Kidney (tissue), 14 donors: ENCODE measurements around the gene TPK1. TPM values are rescaled to one million over a fixed set of nuclear protein-coding genes. Genes with fewer than 3 reads are reported as not detected.
"Not testable (repeated sequence)": the region's sequence is repeated elsewhere in the genome, so short reads cannot be mapped to it uniquely, and the experiment has no call there.

ENCODE experiments used
- DNase-seq, 5 donors: peaks; one replicate each; pipeline ENCODE4 v3.0.0-alpha.2; 2013 to 2020
- FAIRE-seq: peaks from 2 replicates; lab custom pipeline; 2012; peaks lifted over from hg19 to GRCh38; lab: Jason Lieb, UNC
- H3K27ac ChIP-seq, 2 donors: one replicate each; pipeline ENCODE4 v1.7.0; 2013; ENCODE audit warnings: low read depth in 2 of 2, low read length in 2 of 2, inconsistent platforms in 1 of 2
- H3K27me3 ChIP-seq: one replicate; pipeline ENCODE4 v1.7.1; 2013; ENCODE audit warnings: low read length, inconsistent platforms; ENCODE audit not compliant: control insufficient read depth, insufficient read depth
- H3K36me3 ChIP-seq, 3 donors: one replicate each; pipeline versions ENCODE4 v1.7.0 to v1.7.1; 2013; ENCODE audit warnings: low read length in 3 of 3, control low read depth in 1 of 3, inconsistent platforms in 1 of 3; ENCODE audit not compliant: insufficient read depth in 3 of 3, control insufficient read depth in 2 of 3
- H3K4me1 ChIP-seq, 3 donors: one replicate each; pipeline versions ENCODE4 v1.7.0 to v1.7.1; 2013; ENCODE audit warnings: low read length in 3 of 3, inconsistent platforms in 1 of 3, low read depth in 1 of 3; ENCODE audit not compliant: control insufficient read depth in 2 of 3, insufficient read depth in 2 of 3
- H3K4me3 ChIP-seq, 3 donors: one replicate each; pipeline versions ENCODE4 v1.7.0 to v1.8.1; 2013; ENCODE audit warnings: low read length in 3 of 3, control low read depth in 1 of 3, inconsistent platforms in 1 of 3
- H3K9ac ChIP-seq, 3 donors: one replicate each; pipeline versions ENCODE4 v1.7.0 to v1.7.1; 2013; ENCODE audit warnings: low read length in 3 of 3, control low read depth in 1 of 3, inconsistent platforms in 1 of 3
- H3K9me3 ChIP-seq, 3 donors: one replicate each; pipeline versions ENCODE4 v1.7.0 to v1.7.1; 2013; ENCODE audit warnings: low read length in 3 of 3, control low read depth in 1 of 3, inconsistent platforms in 1 of 3; ENCODE audit not compliant: control insufficient read depth in 2 of 3, insufficient read depth in 1 of 3
- intact Hi-C: fragments of 100-400 bp; cut with DNase I; formaldehyde crosslinking; loops from one replicate; pipeline ENCODE4 v1.11.1; 2022
- polyA plus RNA-seq: library from polyadenylated mRNA; stranded (reverse); fragments of 350-450 nt; fragmentation: Illumina TruSeq; extraction: RNeasy Lipid Tissue Mini Kit (QIAGEN cat#74804); gene quantifications from one replicate; pipeline ENCODE4 v1.2.3, GENCODE V29; 2014; ENCODE audit warnings: low read depth, low replicate concordance; ENCODE audit not compliant: insufficient read depth
- total RNA-seq: library from RNA; stranded (reverse); fragmentation: NEBNext Ultra II Directional; extraction: Animal tissue kit (Norgen Biotek cat#: 25700); gene quantifications from one replicate; pipeline ENCODE4 v1.2.1, GENCODE V29; 2021
- TF ChIP-seq, protein P1 (sequence below): IDR thresholded peaks from 3 replicates; pipeline ENCODE4 v1.5.1; 2012; ENCODE audit warnings: mild to moderate bottlenecking, moderate library complexity, borderline replicate concordance; ENCODE audit not compliant: insufficient read depth; ENCODE audit errors: extremely low read depth
- donor health status: control.
- donor health status: control.
- donor health status: control.
- donor health status: control.
- donor health status: control.
- donor health status: DM: yes; HTN: yes; CAD: no.
- donor health status: Normal renal cell carcinoma (clear cell type).

Gene TPK1
- total and polyA plus RNA-seq, 2 donors from 2014 or later = 5.3 to 15.5 TPM

DNA sequence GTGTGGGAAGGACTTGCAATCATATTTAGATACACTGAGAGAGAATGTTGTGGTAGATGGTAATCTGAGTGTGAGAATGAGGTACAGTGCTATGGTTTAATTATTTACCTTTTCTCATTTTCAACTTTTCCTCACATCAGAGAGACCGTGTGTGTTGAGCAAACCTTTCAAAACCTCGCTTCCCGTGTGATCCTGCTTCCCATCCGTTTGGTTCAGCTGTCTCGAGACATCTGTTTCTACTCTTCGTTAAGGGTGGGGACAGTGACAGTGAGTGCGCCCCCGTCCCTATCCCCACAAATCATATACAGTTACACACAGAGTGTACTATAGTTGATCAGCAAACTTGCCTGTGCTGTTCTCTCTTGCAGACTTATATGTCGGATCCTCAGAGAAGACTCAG, 399.4 kb downstream of the TPK1 start:
- TF ChIP-seq, protein P1, sequence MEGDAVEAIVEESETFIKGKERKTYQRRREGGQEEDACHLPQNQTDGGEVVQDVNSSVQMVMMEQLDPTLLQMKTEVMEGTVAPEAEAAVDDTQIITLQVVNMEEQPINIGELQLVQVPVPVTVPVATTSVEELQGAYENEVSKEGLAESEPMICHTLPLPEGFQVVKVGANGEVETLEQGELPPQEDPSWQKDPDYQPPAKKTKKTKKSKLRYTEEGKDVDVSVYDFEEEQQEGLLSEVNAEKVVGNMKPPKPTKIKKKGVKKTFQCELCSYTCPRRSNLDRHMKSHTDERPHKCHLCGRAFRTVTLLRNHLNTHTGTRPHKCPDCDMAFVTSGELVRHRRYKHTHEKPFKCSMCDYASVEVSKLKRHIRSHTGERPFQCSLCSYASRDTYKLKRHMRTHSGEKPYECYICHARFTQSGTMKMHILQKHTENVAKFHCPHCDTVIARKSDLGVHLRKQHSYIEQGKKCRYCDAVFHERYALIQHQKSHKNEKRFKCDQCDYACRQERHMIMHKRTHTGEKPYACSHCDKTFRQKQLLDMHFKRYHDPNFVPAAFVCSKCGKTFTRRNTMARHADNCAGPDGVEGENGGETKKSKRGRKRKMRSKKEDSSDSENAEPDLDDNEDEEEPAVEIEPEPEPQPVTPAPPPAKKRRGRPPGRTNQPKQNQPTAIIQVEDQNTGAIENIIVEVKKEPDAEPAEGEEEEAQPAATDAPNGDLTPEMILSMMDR = no peak
- DNase-seq (no peak), FAIRE-seq (no peak)
- Histone ChIP-seq H3K9me3 (no peaks in the 10 kb centered on the region), H3K36me3 (no peaks in the 10 kb centered on the region), H3K27me3 (no peaks in the 10 kb centered on the region), H3K4me3 (no peak overlapping the region), H3K27ac (no peak overlapping the region), H3K9ac (no peak overlapping the region), H3K4me1 (no peaks in the 10 kb centered on the region)
- intact Hi-C loops = no loop called here

DNA sequence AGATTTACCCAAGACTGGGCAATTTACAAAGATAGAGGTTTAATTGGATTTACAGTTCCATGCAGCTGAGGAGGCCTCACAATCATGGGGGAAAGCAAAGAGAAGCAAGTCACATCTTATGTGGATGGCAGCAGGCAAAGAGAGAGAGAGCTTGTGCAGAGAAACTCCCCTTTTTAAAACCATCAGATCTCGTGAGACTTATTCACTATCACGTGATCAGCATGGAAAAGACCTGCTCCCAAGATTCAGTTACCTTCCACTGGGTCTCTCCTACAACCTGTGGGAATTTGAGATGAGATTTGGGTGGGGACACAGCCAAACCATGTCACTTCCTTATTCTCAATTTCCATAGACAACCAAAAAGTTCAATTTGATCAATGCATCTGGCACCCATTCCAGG, 407.4 kb downstream of the TPK1 start:
- no peaks in the 10 kb centered on the region for H3K36me3 ChIP-seq
- no peaks in the 10 kb centered on the region for H3K27me3 ChIP-seq
- TF ChIP-seq, protein P1 = no peak
- peaks cover 0 to 5% (median 0%) of the 10 kb centered on the region in 3 donors for H3K9me3 ChIP-seq
- intact Hi-C loops = no loop called here
- FAIRE-seq (no peak), DNase-seq (no peak)
- H3K27ac ChIP-seq = no peak overlapping the region
- H3K4me1 ChIP-seq = no peaks in the 10 kb centered on the region
- no peak overlapping the region for H3K9ac ChIP-seq
- H3K4me3 ChIP-seq = no peak overlapping the region

DNA sequence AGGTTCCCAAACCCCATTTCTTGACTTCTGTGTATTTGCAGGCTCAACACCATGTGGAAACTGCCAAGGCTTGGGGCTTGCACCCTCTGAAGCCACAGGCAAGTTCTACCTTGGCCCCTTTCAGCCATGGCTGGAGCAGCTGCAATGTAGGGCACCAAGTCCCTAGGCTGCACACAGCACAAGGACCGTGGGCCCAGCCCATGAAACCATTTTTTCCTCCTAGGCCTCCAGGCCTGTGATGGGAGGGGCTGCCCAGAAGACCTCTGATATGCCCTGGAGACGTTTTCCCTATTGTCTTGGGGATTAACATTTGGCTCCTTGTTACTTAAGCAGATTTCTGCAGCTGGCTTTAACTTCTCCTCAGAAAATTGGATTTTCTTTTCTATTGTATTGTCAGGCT, 408.3 kb downstream of the TPK1 start:
- intact Hi-C loops, H3K9me3 ChIP-seq, H3K4me1 ChIP-seq: not testable (repeated sequence)

DNA sequence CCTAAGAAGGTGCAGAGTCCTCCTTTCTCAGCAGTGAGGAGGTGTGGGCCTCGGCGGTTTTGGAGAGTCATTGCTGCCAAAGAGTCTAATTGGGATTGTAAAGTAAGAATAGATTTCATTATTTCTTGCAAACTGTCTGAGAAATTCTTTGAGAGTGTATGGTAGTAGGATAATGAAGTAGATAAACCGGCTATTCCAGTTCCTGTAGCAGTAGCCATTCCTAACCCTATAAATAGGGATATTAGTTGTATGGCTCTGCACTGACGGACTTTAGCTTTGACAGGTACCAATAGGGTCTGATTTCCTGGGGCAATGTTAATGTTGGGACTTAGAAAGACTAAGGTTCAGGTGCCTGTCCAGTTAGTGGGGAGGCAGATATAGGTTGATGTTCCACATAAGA, 416.9 kb downstream of the TPK1 start:
- H3K9me3 ChIP-seq, FAIRE-seq, intact Hi-C loops, H3K4me3 ChIP-seq, H3K27me3 ChIP-seq, H3K36me3 ChIP-seq, H3K9ac ChIP-seq, H3K4me1 ChIP-seq, H3K27ac ChIP-seq, DNase-seq: not testable (repeated sequence)

More for the DNA sequence above, 408.3 kb downstream of the TPK1 start:
- not testable (repeated sequence) for H3K36me3 ChIP-seq, H3K27me3 ChIP-seq, H3K4me3 ChIP-seq, DNase-seq, FAIRE-seq, H3K27ac ChIP-seq, H3K9ac ChIP-seq

DNA sequence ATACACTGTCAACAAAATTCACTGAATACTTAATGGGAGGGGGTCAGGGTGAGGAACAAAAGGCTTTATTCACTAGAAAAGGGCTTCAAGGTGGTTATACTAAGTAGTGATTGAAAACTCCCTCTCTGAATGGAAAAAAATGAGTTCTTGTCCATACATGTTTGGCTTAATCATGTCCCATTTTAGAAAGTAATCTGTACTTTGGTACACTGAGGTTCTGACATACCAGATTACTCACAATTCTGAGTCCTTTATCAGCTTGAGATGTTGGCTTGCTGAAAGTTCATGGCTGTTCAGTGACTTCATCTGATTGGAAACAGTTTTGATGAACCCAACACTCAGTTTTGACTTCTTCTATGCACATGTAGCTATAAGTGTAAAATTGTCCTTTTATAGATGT, 419.5 kb downstream of the TPK1 start:
- Histone ChIP-seq H3K27ac (no peak overlapping the region), H3K27me3 (no peaks in the 10 kb centered on the region), H3K4me1 (no peaks in the 10 kb centered on the region), H3K9ac (no peak overlapping the region), H3K9me3 (no peaks in the 10 kb centered on the region), H3K4me3 (no peak overlapping the region), H3K36me3 (no peaks in the 10 kb centered on the region)
- intact Hi-C loops = no loop called here
- DNase-seq = no peak
- no peak for FAIRE-seq
- TF ChIP-seq, protein P1 = no peak
